GM19239 (cell line): ENCODE data around the gene CTBP1.

Source experiments
- DNase-seq: peaks from one replicate; pipeline ENCODE4 v3.0.0; 2011; ENCODE audit warnings: low spot score; ENCODE audit not compliant: insufficient read length
- FAIRE-seq: peaks from 2 replicates; lab custom pipeline; 2011; peaks lifted over from hg19 to GRCh38; lab: Jason Lieb, UNC

Gene CTBP1

GRCh38 chr4:1253831-1254230 is 4.9 kb upstream of the CTBP1 start:
- no peak for FAIRE-seq
- no peak for DNase-seq

GRCh38 chr4:1252928-1253492 is 4.1 kb upstream of the CTBP1 start:
- DNase-seq (no peak), FAIRE-seq (peak; percentile 35)

GRCh38 chr4:1251773-1252066 is 2.8 kb upstream of the CTBP1 start:
- FAIRE-seq (no peak), DNase-seq (no peak)

DNA sequence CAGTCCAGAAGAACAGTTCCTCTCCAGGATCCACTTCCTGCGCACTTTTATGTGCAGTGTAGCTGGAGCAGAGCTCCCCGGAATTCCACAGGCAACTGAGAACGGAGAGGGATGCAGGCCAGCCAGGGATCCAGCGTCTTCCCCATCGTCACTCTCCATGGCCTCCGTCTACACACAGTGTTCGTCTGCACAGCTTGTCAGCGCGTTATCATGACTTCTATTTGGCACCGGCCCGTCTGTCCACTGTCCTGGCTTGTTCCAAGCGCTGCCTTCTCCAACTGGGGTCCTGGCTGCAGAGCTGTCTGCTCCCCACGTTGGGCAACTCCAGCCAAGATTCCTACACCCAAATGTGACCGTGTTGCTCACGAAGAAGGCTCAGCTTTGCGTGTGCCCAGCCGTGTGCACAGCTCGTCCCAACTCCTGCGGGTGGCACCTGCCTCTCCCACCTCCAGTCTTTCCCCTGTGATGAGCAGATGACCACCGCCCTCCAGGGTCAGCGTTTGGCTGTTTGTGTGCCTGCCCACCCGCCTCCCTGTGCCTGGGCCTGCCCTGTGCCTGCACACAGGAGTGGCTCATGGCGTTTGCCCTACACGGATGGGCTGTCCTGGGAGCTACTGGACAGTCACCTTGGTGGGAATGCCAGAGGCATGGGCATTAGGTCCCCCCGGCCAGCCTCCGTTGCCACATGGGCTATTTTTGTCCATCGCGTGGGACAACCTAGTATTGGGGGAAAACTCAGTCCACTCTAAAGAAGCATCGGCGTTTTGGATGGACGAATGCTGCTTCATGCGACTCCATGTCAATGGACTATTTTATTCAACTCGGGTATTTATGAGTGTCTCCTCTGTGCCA is 2.2 kb upstream of the CTBP1 start:
- DNase-seq (no peak), FAIRE-seq (no peak)

DNA sequence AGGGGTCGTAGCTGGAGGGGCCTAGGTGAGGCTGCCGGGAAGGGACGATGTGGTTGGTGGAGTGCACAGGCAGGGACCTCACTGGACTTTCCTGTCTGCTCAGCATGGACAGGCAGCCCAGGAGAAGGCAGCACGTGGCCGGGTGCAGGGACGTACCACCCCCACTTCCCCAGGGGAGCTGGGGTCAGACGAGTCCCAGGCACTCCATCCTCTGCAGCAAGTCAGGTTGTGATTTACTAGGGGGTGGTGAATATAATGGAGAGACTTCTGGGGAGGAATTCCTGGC is 1.5 kb upstream of the CTBP1 start:
- DNase-seq = no peak
- no peak for FAIRE-seq

GRCh38 chr4:1249731-1250526 is 999 bp upstream of the CTBP1 start:
- FAIRE-seq (peak; percentile 92), DNase-seq (peak; percentile 59)

DNA sequence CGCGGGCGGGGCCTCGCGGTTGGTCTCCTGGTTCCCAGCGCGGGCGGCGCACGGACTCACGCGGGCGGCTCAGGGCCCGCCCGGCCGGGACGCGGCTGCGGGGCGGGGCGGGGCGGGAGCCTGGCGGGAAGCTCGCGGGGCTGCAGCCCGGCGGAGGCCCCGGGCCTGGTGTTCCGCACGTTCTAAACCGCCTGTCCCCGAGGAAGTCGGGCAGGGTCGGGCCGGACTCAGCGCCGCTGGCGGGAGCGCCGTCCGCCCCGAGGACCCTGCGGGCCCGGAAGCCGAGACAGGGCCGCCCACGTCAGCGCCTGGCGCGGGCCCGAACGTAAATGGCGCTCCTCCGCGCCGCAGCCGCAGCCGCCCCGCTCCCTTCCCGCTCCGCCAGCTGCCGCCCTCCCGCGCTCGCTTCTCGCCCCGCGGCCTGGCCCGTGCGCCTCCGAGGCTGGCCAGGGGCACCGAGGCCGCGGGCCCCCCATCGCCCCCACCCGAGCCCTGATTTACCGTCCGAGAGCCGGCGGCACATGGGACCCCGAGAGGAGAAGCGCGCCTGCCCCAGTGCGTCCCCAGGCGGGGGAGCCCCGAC is 309 bp upstream of the CTBP1 start:
- FAIRE-seq = no peak
- peak; percentile 76 for DNase-seq

DNA sequence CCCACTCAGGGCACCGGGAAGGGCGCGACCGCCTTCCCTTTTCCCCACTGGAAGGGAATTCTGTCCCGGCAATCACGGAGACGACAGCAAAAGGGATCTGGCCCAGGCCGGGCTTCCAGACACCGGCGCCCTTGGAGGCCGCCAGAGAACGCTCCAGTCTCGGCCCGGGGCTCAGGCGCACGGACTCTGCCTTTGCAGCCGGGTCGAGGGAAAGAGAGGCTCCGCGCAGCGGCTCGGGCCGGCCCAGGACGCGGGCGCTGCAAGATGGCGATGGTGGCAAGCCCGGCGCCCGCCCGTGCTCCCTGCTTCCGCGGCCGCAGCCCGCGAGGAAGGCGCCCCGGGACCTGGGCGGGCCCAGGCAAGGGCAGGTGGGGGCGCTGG is 1.1 kb downstream of the CTBP1 start:
- no peak for FAIRE-seq
- DNase-seq = peak; percentile 53

DNA sequence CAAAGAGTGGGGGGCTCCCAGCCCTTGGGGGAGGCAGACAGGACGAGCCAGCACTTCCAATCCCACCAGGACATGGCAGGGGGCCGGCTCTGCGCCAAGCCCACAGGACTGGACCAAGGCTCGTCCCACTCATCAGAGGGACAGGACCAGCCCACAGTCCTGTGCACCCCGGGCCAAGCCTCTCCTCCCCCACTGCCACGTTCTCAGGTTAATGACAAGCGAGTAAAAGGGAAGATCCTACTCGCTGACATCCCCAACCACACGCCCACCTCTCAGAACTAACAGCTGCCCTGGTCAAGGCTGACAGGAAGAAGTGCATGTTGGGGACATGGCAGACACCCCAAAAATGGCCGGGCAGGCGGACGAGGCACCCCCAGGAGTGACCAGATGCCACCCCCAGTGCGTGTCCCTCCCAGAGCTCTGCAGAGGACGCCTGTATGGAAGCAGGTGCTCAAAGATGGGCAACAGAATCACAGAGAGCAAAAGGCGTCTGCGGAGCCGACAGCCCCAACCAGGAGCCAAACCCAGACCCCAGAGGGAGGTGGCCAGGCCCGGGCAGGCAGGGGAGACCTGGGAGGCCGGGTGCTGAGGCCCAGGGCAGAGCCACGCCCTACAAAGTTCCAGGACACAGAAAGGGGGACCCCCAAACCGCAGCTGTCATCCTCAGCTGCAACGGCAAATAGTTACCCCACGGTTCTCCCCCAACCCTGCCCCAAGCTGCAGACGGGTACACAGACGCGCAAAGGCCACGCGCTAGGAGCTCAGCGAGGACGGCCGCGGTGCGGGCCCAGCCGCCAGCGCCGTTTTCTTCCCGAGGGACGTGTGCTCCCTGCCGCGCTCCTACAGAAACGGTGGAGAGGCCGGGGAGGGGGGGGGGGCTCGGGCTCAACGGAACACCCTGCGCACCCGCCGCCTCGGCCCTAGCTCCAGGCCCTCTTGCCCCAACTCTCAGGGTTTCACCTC is 1.7 kb downstream of the CTBP1 start:
- peak; percentile 52 for DNase-seq
- peak; percentile 95 for FAIRE-seq

DNA sequence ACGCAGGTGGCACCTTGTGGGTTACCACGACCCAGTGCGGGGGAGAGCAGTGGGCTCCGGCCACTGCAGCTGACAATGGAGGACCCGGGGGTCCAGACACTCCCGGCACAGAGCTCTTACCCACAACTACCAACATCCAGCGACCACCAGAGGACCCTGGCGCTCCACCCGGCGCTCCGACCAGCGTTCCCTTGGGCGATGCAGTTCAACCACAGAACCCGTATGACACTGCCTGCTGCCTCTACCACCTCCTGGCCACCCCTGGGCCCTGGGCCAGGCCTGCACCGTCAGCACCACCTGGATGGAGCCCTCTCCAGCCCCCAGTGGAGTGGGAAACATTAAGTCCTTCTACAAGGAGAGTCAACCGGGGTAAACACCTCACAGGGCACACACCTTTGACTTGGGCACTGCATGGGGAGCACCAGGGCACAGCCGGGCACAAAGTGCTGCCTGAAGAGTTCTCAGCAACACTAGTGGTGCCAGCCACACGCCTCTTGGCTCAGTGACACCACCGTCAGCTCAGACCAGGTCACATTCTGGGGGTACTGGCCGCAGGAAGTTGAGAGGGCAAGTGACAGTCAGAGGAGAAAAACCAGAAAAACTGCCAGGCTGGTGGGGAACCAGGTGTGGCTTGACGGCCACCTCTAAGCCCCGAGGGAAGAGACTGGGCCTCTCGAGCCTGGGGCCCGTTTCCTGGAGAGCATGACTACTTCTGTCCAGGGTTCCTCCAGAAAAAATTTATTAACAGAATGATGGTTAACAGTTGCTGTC is 2.6 kb downstream of the CTBP1 start:
- FAIRE-seq = peak; percentile 53
- peak; percentile 60 for DNase-seq

DNA sequence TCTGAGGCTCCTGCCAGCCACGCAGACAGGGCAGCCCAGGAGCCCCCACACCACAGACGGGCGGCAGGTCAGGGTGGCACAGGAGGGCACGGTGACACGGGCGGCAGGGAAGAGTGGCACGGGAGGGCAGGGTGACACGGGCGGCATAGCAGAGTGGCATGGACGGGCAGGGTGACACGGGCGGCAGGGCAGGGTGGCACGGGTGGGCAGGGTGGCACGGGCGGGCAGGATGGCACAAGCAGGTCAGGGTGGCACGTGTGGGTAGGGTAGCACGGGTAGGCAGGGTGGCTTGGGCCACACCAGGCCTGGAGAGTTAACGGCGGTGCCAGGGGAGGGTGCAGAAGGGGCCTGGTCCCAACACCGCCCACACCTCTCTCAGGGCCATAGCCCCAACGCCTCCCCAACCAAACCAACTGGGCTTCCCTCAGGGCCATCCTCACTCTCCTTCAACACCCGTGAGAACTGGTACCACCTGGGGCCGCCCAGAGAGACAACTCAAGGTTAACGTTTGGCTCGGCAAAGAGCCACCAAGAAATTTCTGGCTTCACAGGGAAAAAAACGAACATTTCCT is 3.4 kb downstream of the CTBP1 start:
- DNase-seq (no peak), FAIRE-seq (no peak)

GRCh38 chr4:1244978-1245471 is 3.9 kb downstream of the CTBP1 start:
- no peak for FAIRE-seq
- DNase-seq = no peak

DNA sequence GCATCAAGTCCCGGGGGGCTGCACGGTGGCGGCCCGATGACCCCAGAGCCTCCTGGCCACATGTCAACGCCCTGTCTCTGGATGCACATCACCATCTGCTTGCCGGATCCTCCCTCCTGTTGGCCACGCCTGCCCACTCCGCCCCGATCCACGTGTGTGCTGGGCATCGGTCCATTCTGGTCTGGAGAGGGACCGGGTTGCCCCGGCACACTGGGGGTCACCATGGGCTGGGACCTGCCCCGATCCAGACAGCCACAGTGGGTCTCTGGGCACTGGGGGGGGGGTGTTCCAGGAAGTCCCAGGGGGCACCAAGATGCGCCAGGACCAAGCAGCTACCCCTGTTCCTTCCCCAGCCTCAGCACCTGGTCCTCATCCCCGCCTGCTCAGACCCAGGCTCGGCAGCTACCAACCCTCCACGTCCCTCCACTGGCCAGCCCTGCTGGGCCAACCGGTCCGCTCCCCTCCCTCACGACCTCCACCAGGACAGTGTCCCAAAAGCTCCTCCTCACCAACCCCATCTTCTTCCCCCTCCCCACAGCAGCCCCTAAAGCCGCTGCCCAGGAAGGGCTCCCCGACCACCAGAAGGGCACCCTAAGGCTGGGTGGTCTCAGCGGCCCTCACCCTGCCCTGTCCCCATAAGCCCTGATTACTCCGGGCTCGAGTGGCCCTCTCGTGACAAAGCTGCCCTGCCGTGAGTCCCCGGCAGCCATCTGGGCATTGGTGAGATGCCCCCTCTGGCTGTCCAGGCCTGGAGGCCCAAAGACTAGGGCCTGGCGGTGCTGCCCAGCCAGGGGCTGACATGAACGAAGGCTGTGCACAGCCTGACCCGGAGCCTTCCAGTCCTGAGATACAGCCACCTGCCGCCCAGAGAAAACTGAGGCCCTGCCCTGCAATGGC is 4.6 kb downstream of the CTBP1 start:
- no peak for FAIRE-seq
- DNase-seq = no peak

DNA sequence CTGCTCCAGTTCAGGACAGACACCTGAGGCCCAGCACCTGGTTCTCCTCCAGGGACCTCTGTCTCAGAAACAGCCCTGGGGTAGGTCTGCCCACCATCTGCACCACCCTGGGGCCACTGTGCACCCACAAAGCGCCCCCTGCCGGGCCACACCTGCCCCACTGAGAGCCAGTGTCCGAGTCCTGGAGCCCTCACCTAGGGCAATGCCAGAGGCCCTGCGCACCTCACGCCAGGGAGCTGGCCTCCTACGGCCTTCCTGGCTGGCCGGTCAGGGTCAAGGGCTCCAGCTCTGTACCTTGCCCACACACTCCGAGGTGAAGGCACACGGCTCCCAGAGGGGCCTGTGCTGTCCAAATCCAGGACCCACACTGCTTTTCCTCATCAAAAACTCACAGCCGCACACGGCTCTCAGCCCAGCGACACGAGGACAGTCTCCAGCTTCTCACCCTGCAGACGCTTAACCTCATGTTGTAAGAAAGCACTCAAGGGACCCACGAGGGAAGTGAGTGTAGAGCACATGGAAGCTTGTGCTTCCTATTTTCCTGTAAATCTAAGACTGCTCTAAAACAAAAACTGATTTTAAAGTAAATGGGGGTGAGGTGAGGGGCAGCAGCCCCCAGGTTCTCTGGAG is 5.4 kb downstream of the CTBP1 start:
- FAIRE-seq (no peak), DNase-seq (no peak)

DNA sequence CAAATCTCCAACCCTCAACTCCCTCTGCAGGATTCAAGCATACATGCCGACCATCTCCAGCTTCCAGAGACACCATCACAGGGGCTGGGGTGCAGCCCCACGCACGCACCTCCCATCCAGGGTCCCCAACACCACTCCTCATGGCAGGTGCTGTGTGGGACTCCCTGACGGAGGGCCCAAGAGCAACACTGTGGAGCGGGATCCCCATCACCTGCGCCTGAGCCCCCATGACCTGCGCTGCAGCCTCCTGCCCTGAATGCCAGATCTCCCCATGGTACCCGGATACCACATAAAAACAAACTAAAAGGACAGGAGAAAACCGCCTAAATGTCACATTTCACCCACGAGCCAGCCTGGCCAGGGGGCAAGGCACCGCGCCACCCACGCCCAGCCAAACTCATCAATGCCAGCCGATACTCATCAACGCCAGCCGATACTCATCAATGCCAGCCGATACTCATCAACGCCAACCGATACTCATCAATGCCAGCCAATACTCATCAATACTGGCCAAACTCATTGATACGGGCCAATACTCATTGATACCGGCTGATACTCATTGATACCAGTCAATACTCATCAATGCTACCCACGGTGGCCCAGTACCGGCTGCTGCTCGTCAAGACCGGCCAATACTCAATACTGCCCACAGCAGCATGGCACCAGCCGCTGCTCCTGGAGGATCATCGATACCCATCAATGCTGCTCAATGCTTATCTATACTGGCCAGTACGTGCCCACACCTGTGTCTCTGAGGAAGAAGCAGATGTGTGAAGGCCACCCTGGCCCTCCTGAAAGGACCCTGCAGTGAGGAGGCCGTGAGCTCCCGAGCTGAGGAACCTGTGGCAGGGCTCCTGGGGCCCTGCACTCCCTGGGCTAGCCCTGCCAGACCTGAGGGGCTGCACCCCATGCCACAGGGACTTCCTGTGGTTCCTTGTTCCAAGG is 6.2 kb downstream of the CTBP1 start:
- DNase-seq (no peak), FAIRE-seq (no peak)

DNA sequence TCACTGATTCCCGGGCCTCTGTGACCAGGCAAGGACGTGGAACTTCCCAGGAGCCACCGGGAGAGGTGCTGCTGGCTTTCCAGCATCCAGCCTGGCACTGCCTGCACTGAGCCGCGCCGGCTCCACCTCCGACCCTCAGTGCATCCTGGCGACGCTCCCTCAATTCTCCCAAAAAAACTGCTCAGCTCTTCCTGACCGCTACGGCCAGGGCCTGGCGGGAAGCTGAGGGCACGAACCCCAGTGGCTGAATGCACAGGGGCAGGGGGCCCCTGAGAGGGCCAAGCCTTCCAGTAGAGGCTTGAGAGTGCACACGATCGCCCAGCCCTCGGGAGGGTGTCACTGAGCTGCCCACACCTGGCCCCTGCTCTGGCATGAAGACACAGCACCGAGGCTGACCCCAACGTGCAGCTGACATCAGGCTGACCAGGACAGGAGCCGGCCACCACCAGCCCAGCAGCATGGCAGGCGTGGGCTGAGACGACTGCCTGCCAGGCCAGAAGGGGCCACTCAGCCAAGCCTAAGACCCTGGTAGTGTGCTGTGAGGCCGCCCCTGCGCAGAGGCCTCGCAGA is 6.9 kb downstream of the CTBP1 start:
- FAIRE-seq (no peak), DNase-seq (no peak)
